HepG2 (cell line): ENCODE data around the gene SBSN. TPM values are rescaled to one million over a fixed set of nuclear protein-coding genes. Genes with fewer than 3 reads are reported as not detected.

Source experiments
- ARNT2 ChIP-seq: sonication (generic); formaldehyde crosslinking; IDR thresholded peaks from 2 replicates; pipeline ENCODE4 v1.8.0; 2022; ENCODE audit warnings: mild to moderate bottlenecking, low read depth, missing genetic modification reagents, moderate library complexity
- CSRNP1 ChIP-seq: sonication (generic); formaldehyde crosslinking; IDR thresholded peaks from 2 replicates; pipeline ENCODE4 v1.8.1; 2023; ENCODE audit warnings: mild to moderate bottlenecking, missing genetic modification reagents
- MED1 ChIP-seq: sonication (generic); formaldehyde crosslinking; IDR thresholded peaks from 2 replicates; pipeline ENCODE4 v1.4.0; 2020; ENCODE audit warnings: missing genetic modification reagents
- MXD4 ChIP-seq: IDR thresholded peaks from 2 replicates; pipeline ENCODE4 v1.6.1; 2016; ENCODE audit warnings: mild to moderate bottlenecking, missing biosample characterization, missing genetic modification reagents
- NR2C2 ChIP-seq: sonication (generic); formaldehyde crosslinking; IDR thresholded peaks from 2 replicates; pipeline ENCODE4 v1.4.0; 2020; ENCODE audit warnings: missing genetic modification reagents, mild to moderate bottlenecking, moderate library complexity, borderline replicate concordance
- SALL1 ChIP-seq: sonication (generic); formaldehyde crosslinking; IDR thresholded peaks from 2 replicates; pipeline ENCODE4 v1.8.0; 2022; ENCODE audit warnings: mild to moderate bottlenecking, missing genetic modification reagents
- ZFX ChIP-seq: sonication (generic); formaldehyde crosslinking; IDR thresholded peaks from 2 replicates; pipeline ENCODE4 v1.4.0; 2020; ENCODE audit warnings: mild to moderate bottlenecking, low read depth, missing genetic modification reagents, moderate library complexity
- ZNF232 ChIP-seq: sonication (generic); formaldehyde crosslinking; IDR thresholded peaks from 2 replicates; pipeline ENCODE4 v1.4.0; 2020; ENCODE audit warnings: missing genetic modification reagents, borderline replicate concordance
- ZNF318 ChIP-seq: sonication (generic); formaldehyde crosslinking; IDR thresholded peaks from 2 replicates; pipeline ENCODE4 v1.4.0; 2020; ENCODE audit warnings: mild to moderate bottlenecking, missing genetic modification reagents
- polyA plus RNA-seq, 8 experiments: library from polyadenylated mRNA; depleted of rRNA in 3 of 8; stranded (reverse) in 7 of 8; unstranded in 1 of 8; fragments of >200 nt; fragmentation: Illumina TruSeq in 4 of 8; extraction: Trizol in 4 of 8; gene quantifications; 2 replicates each; pipeline versions ENCODE4 v1.2.1 to v1.2.3, GENCODE V29; 2011 to 2016; ENCODE audit warnings: low read depth in 4 of 8, missing spikeins in 1 of 8, mixed read lengths in 1 of 8; ENCODE audit not compliant: insufficient read depth in 1 of 8
- total RNA-seq, 5 experiments: library from RNA; depleted of rRNA; stranded (reverse); fragments of >200 nt; fragmentation: Illumina TruSeq; extraction: Trizol; gene quantifications; 2 replicates each; pipeline ENCODE4 v1.2.3, GENCODE V29; 2016; ENCODE audit warnings: low read depth in 1 of 5
- TF ChIP-seq, protein P1 (sequence below), 2 experiments: sonication (generic) in 1 of 2; formaldehyde crosslinking in 1 of 2; IDR thresholded peaks; 2 replicates each; pipeline versions ENCODE4 v1.4.0 to v1.6.1; 2018 to 2020; ENCODE audit warnings: missing genetic modification reagents in 2 of 2, borderline replicate concordance in 1 of 2, low read depth in 1 of 2, mild to moderate bottlenecking in 1 of 2, missing biosample characterization in 1 of 2

SBSN gene
- total and polyA plus RNA-seq, 2 of the 13 experiments (the other 11 are each of a cell fraction or from before 2014, with no cell fraction given) = not detected

DNA sequence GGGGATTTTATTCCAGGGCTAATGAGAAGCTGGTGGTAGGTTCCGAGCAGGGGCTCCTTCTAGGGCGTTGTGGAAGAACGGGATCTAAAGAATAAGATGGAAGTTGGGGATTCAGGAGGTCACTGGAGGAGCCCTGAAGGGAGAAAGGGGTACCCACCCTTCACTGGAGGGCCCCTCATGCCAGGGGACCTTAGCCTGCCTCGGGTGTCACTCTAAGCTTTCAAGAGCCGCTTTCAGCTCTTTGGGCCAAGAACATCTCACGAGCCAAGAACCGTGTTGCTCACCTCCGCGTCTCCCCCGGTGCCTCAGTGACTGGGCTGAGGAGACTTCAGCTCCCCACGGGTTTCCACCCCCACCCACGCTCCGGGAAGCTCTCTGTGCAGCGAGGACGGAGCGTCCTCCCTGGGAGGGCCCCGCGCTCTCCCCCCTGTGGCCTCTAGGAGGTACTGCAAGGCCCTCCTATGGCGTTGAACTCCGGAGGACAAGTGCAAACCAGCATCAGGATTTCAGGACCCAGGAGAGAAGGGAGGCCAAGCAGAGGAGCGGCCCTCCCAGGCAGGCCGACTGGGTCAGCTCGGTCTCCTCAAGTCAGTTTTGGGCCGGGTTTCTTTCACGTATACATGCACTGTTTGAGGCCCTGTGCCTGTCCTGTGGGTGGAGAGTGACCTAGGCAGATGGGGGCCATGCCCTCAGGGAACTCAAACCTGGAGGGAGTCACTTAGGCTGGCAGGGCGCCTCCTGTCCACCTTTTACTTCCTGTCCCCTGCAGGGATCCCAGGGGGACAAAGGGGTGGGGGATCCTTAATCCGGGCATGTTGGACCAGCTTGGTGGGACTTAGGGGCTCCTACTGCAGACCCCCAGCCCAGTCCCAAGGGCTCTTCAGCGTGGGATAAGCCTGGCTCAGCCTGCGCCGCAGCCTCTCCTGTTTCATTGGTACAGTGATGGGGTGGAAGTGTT, 32.7 kb downstream of the SBSN start (continued):
- TF ChIP-seq ZNF318 (CRISPR knock-in tag) (no peak), SALL1 (CRISPR knock-in tag) (peak; percentile 45; the same call in 1 of the 2 replicates), ARNT2 (CRISPR knock-in tag) (peak; percentile 49; the same call in 1 of the 2 replicates), CSRNP1 (no peak), MED1 (CRISPR knock-in tag) (0 out of 2 replicates have a peak, but pooled peaks have one; percentile 30), ZNF232 (CRISPR knock-in tag) (0 out of 2 replicates have a peak, but pooled peaks have one; percentile 50), MXD4 (CRISPR knock-in tag) (no peak), ZFX (CRISPR knock-in tag) (peak; percentile 63), NR2C2 (CRISPR knock-in tag) (peak; percentile 32; the same call in 1 of the 2 replicates)
- TF ChIP-seq, protein P1, sequence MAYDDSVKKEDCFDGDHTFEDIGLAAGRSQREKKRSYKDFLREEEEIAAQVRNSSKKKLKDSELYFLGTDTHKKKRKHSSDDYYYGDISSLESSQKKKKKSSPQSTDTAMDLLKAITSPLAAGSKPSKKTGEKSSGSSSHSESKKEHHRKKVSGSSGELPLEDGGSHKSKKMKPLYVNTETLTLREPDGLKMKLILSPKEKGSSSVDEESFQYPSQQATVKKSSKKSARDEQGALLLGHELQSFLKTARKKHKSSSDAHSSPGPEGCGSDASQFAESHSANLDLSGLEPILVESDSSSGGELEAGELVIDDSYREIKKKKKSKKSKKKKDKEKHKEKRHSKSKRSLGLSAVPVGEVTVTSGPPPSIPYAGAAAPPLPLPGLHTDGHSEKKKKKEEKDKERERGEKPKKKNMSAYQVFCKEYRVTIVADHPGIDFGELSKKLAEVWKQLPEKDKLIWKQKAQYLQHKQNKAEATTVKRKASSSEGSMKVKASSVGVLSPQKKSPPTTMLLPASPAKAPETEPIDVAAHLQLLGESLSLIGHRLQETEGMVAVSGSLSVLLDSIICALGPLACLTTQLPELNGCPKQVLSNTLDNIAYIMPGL (CRISPR knock-in tag; IDR thresholded peaks at IDR 0.05; ENCODE audit: borderline replicate concordance in 1 of 2, low read depth in 1 of 2) = peak; percentile 72 to 80; a peak in 3 of 4 replicates
